Limb (tissue), 2 donors: ENCODE data around the gene FGF3.
A peak's percentile ranks its signal among the peaks of the same experiment; 100 is the strongest.

ENCODE experiments used
- DNase-seq, 2 donors: peaks; one replicate each; pipeline ENCODE4 v3.0.0-alpha.2; 2016; ENCODE audit errors: extremely low spot score in 2 of 2

The FGF3 gene

GRCh38 chr11:69804769-69805508 is 14.3 kb downstream of the FGF3 start:
- DNase-seq: no peak

GRCh38 chr11:69803604-69804218 is 15.5 kb downstream of the FGF3 start:
- no peak for DNase-seq

- no peak for DNase-seq
These were observed 16.2 kb downstream of the FGF3 start for GRCh38 chr11:69803022-69803421.

- DNase-seq: no peak
These were observed 16.6 kb downstream of the FGF3 start for GRCh38 chr11:69802590-69802989.

- DNase-seq: peak in 1 of 2 donors; percentile 60
These were observed 17.5 kb downstream of the FGF3 start for GRCh38 chr11:69801513-69802335.

GRCh38 chr11:69800278-69800677 is 18.9 kb downstream of the FGF3 start:
- DNase-seq: no peak

GRCh38 chr11:69799582-69799981 is 19.6 kb downstream of the FGF3 start:
- no peak for DNase-seq

GRCh38 chr11:69799097-69799496 is 20.1 kb downstream of the FGF3 start:
- DNase-seq: peak in 1 of 2 donors; percentile 19

- DNase-seq: peak in 1 of 2 donors; percentile 27
These were observed 21.3 kb downstream of the FGF3 start for GRCh38 chr11:69797737-69798528.

- peak in 1 of 2 donors; percentile 29 for DNase-seq
These were observed 22.1 kb downstream of the FGF3 start for GRCh38 chr11:69797156-69797555.

- DNase-seq: no peak
These were observed 23.2 kb downstream of the FGF3 start for GRCh38 chr11:69796063-69796462.

- peak; percentile 68 to 74 for DNase-seq
These were observed 27.7 kb downstream of the FGF3 start for GRCh38 chr11:69791276-69792180.

GRCh38 chr11:69788956-69789355 is 30.3 kb downstream of the FGF3 start:
- peak in 1 of 2 donors; percentile 25 for DNase-seq

GRCh38 chr11:69787906-69788305 is 31.3 kb downstream of the FGF3 start:
- peak in 1 of 2 donors; percentile 21 for DNase-seq

- no peak for DNase-seq
These were observed 31.8 kb downstream of the FGF3 start for GRCh38 chr11:69787457-69787856.

GRCh38 chr11:69781241-69781640 is 38.0 kb downstream of the FGF3 start:
- DNase-seq: no peak

GRCh38 chr11:69778373-69778772 is 40.8 kb downstream of the FGF3 start:
- DNase-seq: no peak

GRCh38 chr11:69775163-69775755 is 44.0 kb downstream of the FGF3 start, which contains the start of gene FGF4:
TSS of gene FGF4 (minus strand) at chr11:69775341. CDS start at chr11:69775084, 257 bp downstream.
- DNase-seq: peak in 1 of 2 donors; percentile 47

- no peak for DNase-seq
These were observed 44.7 kb downstream of the FGF3 start for GRCh38 chr11:69774354-69775162.
